ENCODE measurements around the gene ZNF799. TPM values are rescaled to one million over a fixed set of nuclear protein-coding genes. Genes with fewer than 3 reads are reported as not detected.
"Not testable (repeated sequence)": the region's sequence is repeated elsewhere in the genome, so short reads cannot be mapped to it uniquely, and the experiment has no call there.

The ZNF799 gene
- total and polyA plus RNA-seq, 2 experiments from 2014 or later, result 1.8 to 2.5 TPM

- peak within 1 kb of the TSS; percentile 97 for H2AFZ ChIP-seq
- peaks cover 6% of the 10 kb centered on the region for H3K79me2 ChIP-seq (ENCODE audit: insufficient read depth)
- peak within 1 kb of the TSS; percentile 85 for H3K27ac ChIP-seq
- peak; percentile 97 for DNase-seq
- no peaks in the 10 kb centered on the region for H3K9me2 ChIP-seq (ENCODE audit: insufficient read depth)
- no peak for TF ChIP-seq EZH2 (IDR thresholded peaks at IDR 0.05; ENCODE audit: insufficient read depth, poor library complexity, severe bottlenecking)
- no peak for TF ChIP-seq EZH2phosphoT487 (IDR thresholded peaks at IDR 0.05; ENCODE audit: insufficient read depth, low read depth)
- peaks cover 9% of the 10 kb centered on the region for H3F3A ChIP-seq (ENCODE audit: insufficient read depth)
- no peaks in the 10 kb centered on the region for H3K9me3 ChIP-seq (ENCODE audit: low read depth)
- peak within 1 kb of the TSS; percentile 95 for H3K9ac ChIP-seq
- in situ Hi-C loops (cut with MboI), result no loop called here
- 2 to 3% methylated on average over 37 to 48 of the region's 51 CpGs for WGBS, 2 experiments (ENCODE audit: low coverage in 1 of 2, low lambda C conversion rate in 2 of 2, missing lambda C conversion rate in 2 of 2)
- H3K36me3 ChIP-seq (ENCODE audit: low read depth), result no peaks in the 10 kb centered on the region
- H3K4me3 ChIP-seq, result peak within 1 kb of the TSS; percentile 96
- H3K4me1 ChIP-seq (ENCODE audit: insufficient read depth), result peaks cover 6% of the 10 kb centered on the region; the same call in 1 of the 2 replicates
- no peaks in the 10 kb centered on the region for H3K27me3 ChIP-seq (replicated peaks; ENCODE audit: insufficient read depth)
- peak within 1 kb of the TSS; percentile 92 for H3K4me2 ChIP-seq (ENCODE audit: unreplicated experiment)
- no peaks in the 10 kb centered on the region for H4K20me1 ChIP-seq (ENCODE audit: insufficient read depth)
These were observed 35.6 kb downstream of the ZNF799 start, which contains the start of gene ZNF442 for GRCh38 chr19:12365236-12366162. ZNF442 (minus strand) TSS chr19:12365683; CDS start chr19:12363631, 2,052 bp downstream.

GRCh38 chr19:12364391-12365235 lies 36.5 kb downstream of the ZNF799 start:
- H3K79me2 ChIP-seq (ENCODE audit: insufficient read depth), result peaks cover 6% of the 10 kb centered on the region
- peak; percentile 71 for DNase-seq

GRCh38 chr19:12362236-12362635 lies 38.8 kb downstream of the ZNF799 start:
- H3K27me3 ChIP-seq (replicated peaks; ENCODE audit: insufficient read depth); H2AFZ ChIP-seq; H3K36me3 ChIP-seq (ENCODE audit: low read depth); DNase-seq; H3K9ac ChIP-seq; H3K4me2 ChIP-seq (ENCODE audit: unreplicated experiment); in situ Hi-C loops (cut with MboI); H4K20me1 ChIP-seq (ENCODE audit: insufficient read depth); H3K27ac ChIP-seq; H3K9me2 ChIP-seq (ENCODE audit: insufficient read depth); H3F3A ChIP-seq (ENCODE audit: insufficient read depth); H3K9me3 ChIP-seq (ENCODE audit: low read depth); H3K4me1 ChIP-seq (ENCODE audit: insufficient read depth); H3K79me2 ChIP-seq (ENCODE audit: insufficient read depth); H3K4me3 ChIP-seq: not testable (repeated sequence)
- WGBS, 2 experiments (ENCODE audit: low coverage in 1 of 2, low lambda C conversion rate in 2 of 2, missing lambda C conversion rate in 2 of 2), result 96 to 100% methylated on average over 3 to 30 of the region's 30 CpGs

More at GRCh38 chr19:12364391-12365235, 36.5 kb downstream of the ZNF799 start:
- Histone ChIP-seq H3K27me3 (replicated peaks; ENCODE audit: insufficient read depth) (no peaks in the 10 kb centered on the region), H3K27ac (peak overlapping the region; percentile 85), H4K20me1 (ENCODE audit: insufficient read depth) (no peaks in the 10 kb centered on the region), H3K9me3 (ENCODE audit: low read depth) (no peaks in the 10 kb centered on the region), H3K4me2 (ENCODE audit: unreplicated experiment) (peak overlapping the region; percentile 92), H3K9ac (peak overlapping the region; percentile 95), H3K9me2 (ENCODE audit: insufficient read depth) (no peaks in the 10 kb centered on the region), H3K4me1 (ENCODE audit: insufficient read depth) (peaks cover 6% of the 10 kb centered on the region; the same call in 1 of the 2 replicates), H2AFZ (peak overlapping the region; percentile 97), H3K4me3 (peak overlapping the region; percentile 96), H3K36me3 (ENCODE audit: low read depth) (no peaks in the 10 kb centered on the region), H3F3A (ENCODE audit: insufficient read depth) (peaks cover 9% of the 10 kb centered on the region)
- TF ChIP-seq EZH2 (IDR thresholded peaks at IDR 0.05; ENCODE audit: insufficient read depth, poor library complexity, severe bottlenecking) (no peak), EZH2phosphoT487 (IDR thresholded peaks at IDR 0.05; ENCODE audit: insufficient read depth, low read depth) (no peak)
- in situ Hi-C loops (cut with MboI), result no loop called here
- 4 to 6% methylated on average over 24 to 28 of the region's 28 CpGs for WGBS, 2 experiments (ENCODE audit: low coverage in 1 of 2, low lambda C conversion rate in 2 of 2, missing lambda C conversion rate in 2 of 2)

GRCh38 chr19:12353375-12353774 lies 47.7 kb downstream of the ZNF799 start:
- Histone ChIP-seq H3K36me3 (ENCODE audit: low read depth) (peaks cover 44% of the 10 kb centered on the region), H3K9ac (no peak overlapping the region), H4K20me1 (ENCODE audit: insufficient read depth) (no peaks in the 10 kb centered on the region), H3K4me2 (ENCODE audit: unreplicated experiment) (no peak overlapping the region), H3K27ac (no peak overlapping the region), H3F3A (ENCODE audit: insufficient read depth) (peaks cover 15% of the 10 kb centered on the region; the same call in 1 of the 2 replicates), H3K9me3 (ENCODE audit: low read depth) (peaks cover 16% of the 10 kb centered on the region), H3K79me2 (ENCODE audit: insufficient read depth) (no peaks in the 10 kb centered on the region), H3K9me2 (ENCODE audit: insufficient read depth) (no peaks in the 10 kb centered on the region), H3K4me3 (no peak overlapping the region), H3K4me1 (ENCODE audit: insufficient read depth) (no peaks in the 10 kb centered on the region), H2AFZ (no peak overlapping the region), H3K27me3 (replicated peaks; ENCODE audit: insufficient read depth) (no peaks in the 10 kb centered on the region)
- no peak for TF ChIP-seq EZH2 (IDR thresholded peaks at IDR 0.05; ENCODE audit: insufficient read depth, poor library complexity, severe bottlenecking)
- TF ChIP-seq EZH2phosphoT487 (IDR thresholded peaks at IDR 0.05; ENCODE audit: insufficient read depth, low read depth), result no peak
- no peak for DNase-seq
- in situ Hi-C loops (cut with MboI), result no loop called here
- WGBS, 2 experiments (ENCODE audit: low coverage in 1 of 2, low lambda C conversion rate in 2 of 2, missing lambda C conversion rate in 2 of 2), result 66 to 71% methylated on average over 4 of the region's 4 CpGs

All from GM23248 (cell line).